ENCODE results near the gene TP53AIP1. TPM values are rescaled to one million over a fixed set of nuclear protein-coding genes. Genes with fewer than 3 reads are reported as not detected.

Gene TP53AIP1
- total and polyA plus RNA-seq, 9 donors: 0.02 to 1.5 (median 0.31) TPM; not detected in 5

GRCh38 chr11:128917144-128917724 lies 25.4 kb downstream of the TP53AIP1 start:
- H3K9me3 ChIP-seq: no peaks in the 10 kb centered on the region
- no peaks in the 10 kb centered on the region for H3K36me3 ChIP-seq
- TF ChIP-seq POLR2A (IDR thresholded peaks at IDR 0.05) (no peak), EP300 (IDR thresholded peaks at IDR 0.05) (no peak)
- TF ChIP-seq, protein P1, sequence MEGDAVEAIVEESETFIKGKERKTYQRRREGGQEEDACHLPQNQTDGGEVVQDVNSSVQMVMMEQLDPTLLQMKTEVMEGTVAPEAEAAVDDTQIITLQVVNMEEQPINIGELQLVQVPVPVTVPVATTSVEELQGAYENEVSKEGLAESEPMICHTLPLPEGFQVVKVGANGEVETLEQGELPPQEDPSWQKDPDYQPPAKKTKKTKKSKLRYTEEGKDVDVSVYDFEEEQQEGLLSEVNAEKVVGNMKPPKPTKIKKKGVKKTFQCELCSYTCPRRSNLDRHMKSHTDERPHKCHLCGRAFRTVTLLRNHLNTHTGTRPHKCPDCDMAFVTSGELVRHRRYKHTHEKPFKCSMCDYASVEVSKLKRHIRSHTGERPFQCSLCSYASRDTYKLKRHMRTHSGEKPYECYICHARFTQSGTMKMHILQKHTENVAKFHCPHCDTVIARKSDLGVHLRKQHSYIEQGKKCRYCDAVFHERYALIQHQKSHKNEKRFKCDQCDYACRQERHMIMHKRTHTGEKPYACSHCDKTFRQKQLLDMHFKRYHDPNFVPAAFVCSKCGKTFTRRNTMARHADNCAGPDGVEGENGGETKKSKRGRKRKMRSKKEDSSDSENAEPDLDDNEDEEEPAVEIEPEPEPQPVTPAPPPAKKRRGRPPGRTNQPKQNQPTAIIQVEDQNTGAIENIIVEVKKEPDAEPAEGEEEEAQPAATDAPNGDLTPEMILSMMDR (IDR thresholded peaks at IDR 0.05): no peak
- DNase-seq: no peak
- no peak overlapping the region for H3K27ac ChIP-seq
- no peaks in the 10 kb centered on the region for H3K4me1 ChIP-seq (ENCODE audit: insufficient read depth)
- intact Hi-C loops (cut with DNase I): no loop called here
- H3K4me3 ChIP-seq: no peak overlapping the region
- no peaks in the 10 kb centered on the region for H3K27me3 ChIP-seq
- WGBS, 3 donors: 25 to 39% (median 30%) methylated on average over 5 of the region's 5 CpGs

DNA sequence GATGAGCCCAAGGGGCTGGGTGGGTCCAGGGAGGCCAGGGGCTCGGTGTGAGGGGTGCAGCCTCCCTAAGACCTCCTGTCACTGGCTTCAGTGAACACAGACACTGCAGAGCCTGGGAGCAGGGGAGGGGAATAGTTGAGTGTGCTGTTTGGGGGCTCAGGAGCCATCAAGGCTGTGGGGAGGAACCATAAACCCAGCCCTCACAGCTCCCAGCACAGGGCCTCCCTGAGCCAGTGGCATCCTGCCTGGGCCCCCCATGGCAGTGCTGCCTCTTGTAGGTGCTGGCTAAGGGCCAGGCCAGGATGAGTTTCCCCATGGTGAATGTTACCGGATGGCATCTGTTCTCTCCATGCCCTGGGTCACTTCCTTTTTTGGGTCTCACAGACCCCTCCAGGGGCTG lies 26.0 kb downstream of the TP53AIP1 start:
- no peaks in the 10 kb centered on the region for H3K4me1 ChIP-seq (ENCODE audit: insufficient read depth)
- no peak overlapping the region for H3K4me3 ChIP-seq
- intact Hi-C loops (cut with DNase I): no loop called here
- no peak for DNase-seq
- TF ChIP-seq EP300 (IDR thresholded peaks at IDR 0.05) (no peak), POLR2A (IDR thresholded peaks at IDR 0.05) (no peak)
- TF ChIP-seq, protein P1 (IDR thresholded peaks at IDR 0.05): no peak
- no peaks in the 10 kb centered on the region for H3K9me3 ChIP-seq
- 89 to 95% (median 94%) methylated on average over 2 of the region's 2 CpGs for WGBS, 3 donors
- H3K27ac ChIP-seq: no peak overlapping the region
- no peaks in the 10 kb centered on the region for H3K36me3 ChIP-seq
- H3K27me3 ChIP-seq: no peaks in the 10 kb centered on the region

- H3K9me3 ChIP-seq: no peaks in the 10 kb centered on the region
- H3K36me3 ChIP-seq: no peaks in the 10 kb centered on the region
- 65 to 82% (median 74%) methylated on average over 3 of the region's 3 CpGs for WGBS, 3 donors
- H3K27me3 ChIP-seq: no peaks in the 10 kb centered on the region
- no peak for DNase-seq
- intact Hi-C loops (cut with DNase I): no loop called here
- H3K4me3 ChIP-seq: no peak overlapping the region
- no peaks in the 10 kb centered on the region for H3K4me1 ChIP-seq (ENCODE audit: insufficient read depth)
- no peak for TF ChIP-seq EP300 (IDR thresholded peaks at IDR 0.05)
- TF ChIP-seq, protein P1 (IDR thresholded peaks at IDR 0.05): no peak
- no peak for TF ChIP-seq POLR2A (IDR thresholded peaks at IDR 0.05)
- H3K27ac ChIP-seq: no peak overlapping the region
These were observed 26.6 kb downstream of the TP53AIP1 start for GRCh38 chr11:128916037-128916572.

- DNase-seq: no peak
- intact Hi-C loops (cut with DNase I): no loop called here
- no peaks in the 10 kb centered on the region for H3K4me1 ChIP-seq (ENCODE audit: insufficient read depth)
- no peak overlapping the region for H3K27ac ChIP-seq
- TF ChIP-seq, protein P1 (IDR thresholded peaks at IDR 0.05): no peak
- TF ChIP-seq EP300 (IDR thresholded peaks at IDR 0.05): no peak
- no peak for TF ChIP-seq POLR2A (IDR thresholded peaks at IDR 0.05)
- WGBS, 3 donors: 48 to 60% (median 51%) methylated on average over 6 of the region's 6 CpGs
- no peaks in the 10 kb centered on the region for H3K9me3 ChIP-seq
- H3K4me3 ChIP-seq: no peak overlapping the region
- no peaks in the 10 kb centered on the region for H3K27me3 ChIP-seq
- H3K36me3 ChIP-seq: no peaks in the 10 kb centered on the region
These were observed 27.5 kb downstream of the TP53AIP1 start for GRCh38 chr11:128915149-128915521.

All from ovary (tissue), 9 donors.